ENCODE data around the gene INO80C. TPM values are rescaled to one million over a fixed set of nuclear protein-coding genes. Genes with fewer than 3 reads are reported as not detected.

INO80C gene
- polyA plus RNA-seq, 1 donor (not counting 4 experiments of a cell fraction or from before 2014, with no cell fraction given): 54.7 TPM

GRCh38 chr18:35511833-35512232 lies 14.1 kb upstream of the INO80C start:
- Histone ChIP-seq H3K27me3 (ENCODE audit: control insufficient read depth, extremely low read depth, insufficient read depth, low read length) (no peaks in the 10 kb centered on the region), H3K4me1 (ENCODE audit: control insufficient read depth, extremely low read depth, insufficient read depth, low read length) (peaks cover 13% of the 10 kb centered on the region), H3K9me3 (ENCODE audit: control insufficient read depth, low read depth, low read length) (no peaks in the 10 kb centered on the region), H3K36me3 (ENCODE audit: control insufficient read depth in 2 of 2, extremely low read depth in 1 of 2, insufficient read depth in 2 of 2, low read length in 2 of 2) (no peaks in the 10 kb centered on the region), H3K9ac (ENCODE audit: control insufficient read depth, extremely low read depth, insufficient read depth, low read length) (no peak overlapping the region), H3K79me2 (ENCODE audit: control insufficient read depth, insufficient read depth, low read length) (no peaks in the 10 kb centered on the region), H2AFZ (ENCODE audit: control insufficient read depth, low read length) (no peak overlapping the region), H4K20me1 (ENCODE audit: control insufficient read depth, extremely low read depth, insufficient read depth, low read length) (no peaks in the 10 kb centered on the region), H3K9me1 (ENCODE audit: control insufficient read depth, extremely low read depth, insufficient read depth, low read length) (no peaks in the 10 kb centered on the region), H3K27ac (ENCODE audit: control insufficient read depth, insufficient read depth, low read length) (no peak overlapping the region), H3K4me2 (ENCODE audit: control insufficient read depth, extremely low read depth, insufficient read depth, low read depth, low read length) (no peak overlapping the region), H3K4me3 (ENCODE audit: control insufficient read depth in 2 of 3, extremely low read depth in 1 of 3, insufficient read depth in 2 of 3, low read depth in 1 of 3, low read length in 3 of 3) (no peak overlapping the region)
- DNase-seq (ENCODE audit: low read depth, low spot score) (no peak), FAIRE-seq (no peak)
- dilution Hi-C loops (cut with MboI; ENCODE audit: extremely low pct_ligation_motif_present, low sequenced_read_pairs): no loop called here
- TF ChIP-seq CTCF (optimal IDR thresholded peaks at IDR 0.05 in 1 of 3, IDR thresholded peaks at IDR 0.05 in 1 of 3, conservative IDR thresholded peaks at IDR 0.05 in 1 of 3; ENCODE audit: extremely low read depth in 1 of 3, insufficient read depth in 2 of 3, low read length in 3 of 3): peak in 2 of 3 experiments; percentile 34 to 56
- no peak for TF ChIP-seq EZH2 (IDR thresholded peaks at IDR 0.05; ENCODE audit: low read length)

GRCh38 chr18:35511428-35511827 lies 13.7 kb upstream of the INO80C start:
- FAIRE-seq (no peak), DNase-seq (ENCODE audit: low read depth, low spot score) (no peak)
- H3K9me1 ChIP-seq (ENCODE audit: control insufficient read depth, extremely low read depth, insufficient read depth, low read length): no peaks in the 10 kb centered on the region
- no peak overlapping the region for H3K27ac ChIP-seq (ENCODE audit: control insufficient read depth, insufficient read depth, low read length)
- H2AFZ ChIP-seq (ENCODE audit: control insufficient read depth, low read length): no peak overlapping the region
- no peaks in the 10 kb centered on the region for H3K36me3 ChIP-seq (ENCODE audit: control insufficient read depth in 2 of 2, extremely low read depth in 1 of 2, insufficient read depth in 2 of 2, low read length in 2 of 2)
- no peak overlapping the region for H3K4me2 ChIP-seq (ENCODE audit: control insufficient read depth, extremely low read depth, insufficient read depth, low read depth, low read length)
- no peaks in the 10 kb centered on the region for H3K27me3 ChIP-seq (ENCODE audit: control insufficient read depth, extremely low read depth, insufficient read depth, low read length)
- H3K4me1 ChIP-seq (ENCODE audit: control insufficient read depth, extremely low read depth, insufficient read depth, low read length): peaks cover 13% of the 10 kb centered on the region
- no peaks in the 10 kb centered on the region for H3K79me2 ChIP-seq (ENCODE audit: control insufficient read depth, insufficient read depth, low read length)
- no peak overlapping the region for H3K4me3 ChIP-seq (ENCODE audit: control insufficient read depth in 2 of 3, extremely low read depth in 1 of 3, insufficient read depth in 2 of 3, low read depth in 1 of 3, low read length in 3 of 3)
- TF ChIP-seq EZH2 (IDR thresholded peaks at IDR 0.05; ENCODE audit: low read length) (no peak), CTCF (optimal IDR thresholded peaks at IDR 0.05 in 1 of 3, IDR thresholded peaks at IDR 0.05 in 1 of 3, conservative IDR thresholded peaks at IDR 0.05 in 1 of 3; ENCODE audit: extremely low read depth in 1 of 3, insufficient read depth in 2 of 3, low read length in 3 of 3) (no peak)
- H4K20me1 ChIP-seq (ENCODE audit: control insufficient read depth, extremely low read depth, insufficient read depth, low read length): no peaks in the 10 kb centered on the region
- no peaks in the 10 kb centered on the region for H3K9me3 ChIP-seq (ENCODE audit: control insufficient read depth, low read depth, low read length)
- H3K9ac ChIP-seq (ENCODE audit: control insufficient read depth, extremely low read depth, insufficient read depth, low read length): no peak overlapping the region
- dilution Hi-C loops (cut with MboI; ENCODE audit: extremely low pct_ligation_motif_present, low sequenced_read_pairs): no loop called here
